ENCODE results near the gene SP110.
"Not testable (repeated sequence)": the region's sequence is repeated elsewhere in the genome, so short reads cannot be mapped to it uniquely, and the experiment has no call there.

SP110 gene

DNA sequence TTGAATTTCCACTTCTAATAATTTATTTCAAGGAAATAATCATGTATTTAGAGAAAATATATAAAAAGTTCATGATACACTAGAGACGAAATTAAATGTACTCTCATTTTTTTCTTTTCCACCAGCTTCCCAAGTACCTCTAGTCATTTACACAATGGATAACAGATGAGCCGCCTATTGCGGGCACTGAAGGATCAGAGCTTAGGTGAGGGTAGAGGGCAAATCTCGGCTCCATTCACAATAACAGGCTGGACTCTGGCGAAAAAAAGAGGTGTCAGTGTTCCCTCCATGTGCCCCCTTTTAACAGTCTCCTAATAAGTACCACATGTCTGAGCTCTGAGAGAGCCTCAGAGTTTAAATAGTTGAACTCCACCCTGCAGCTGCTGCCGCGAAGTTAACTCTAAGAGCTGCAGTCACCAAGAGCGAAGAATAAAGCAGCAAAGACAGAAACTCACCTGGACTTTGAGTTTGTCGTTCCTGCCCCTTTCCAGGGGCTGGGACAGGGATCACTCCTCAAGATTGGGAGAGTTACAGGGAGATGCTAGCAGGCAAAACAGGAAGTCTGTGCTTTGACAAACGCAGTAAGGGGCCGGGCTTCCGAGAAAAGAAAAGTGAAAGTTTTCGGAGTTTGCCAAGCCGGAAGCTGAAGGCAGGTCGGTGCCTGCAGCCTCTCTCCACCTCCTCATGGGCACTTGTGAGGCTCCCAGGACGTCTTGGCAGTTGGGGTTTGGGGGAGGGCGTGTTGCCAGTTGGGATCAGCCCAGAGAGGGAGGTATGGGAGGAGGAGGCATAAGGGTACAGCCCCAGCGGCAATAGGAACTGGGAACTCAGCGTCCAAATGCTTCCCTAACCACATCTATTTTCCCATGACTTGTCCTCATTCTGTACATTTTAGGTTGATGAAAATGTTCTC, at the start of gene SP110:
Gene SP110 (minus strand): TSS at position 566 of the 913 bp plus-strand sequence. CDS start 3,057 bp downstream, outside the sequence.
- peak; percentile 59 to 60 for DNase-seq (ENCODE audit: low read depth in 2 of 2)

- no peak for DNase-seq (ENCODE audit: low read depth in 2 of 2)
Observed at GRCh38 chr2:230268606-230269243, 48.9 kb upstream of the SP110 start.

GRCh38 chr2:230267556-230267955, 47.8 kb upstream of the SP110 start:
- DNase-seq (ENCODE audit: low read depth in 2 of 2): no peak

DNA sequence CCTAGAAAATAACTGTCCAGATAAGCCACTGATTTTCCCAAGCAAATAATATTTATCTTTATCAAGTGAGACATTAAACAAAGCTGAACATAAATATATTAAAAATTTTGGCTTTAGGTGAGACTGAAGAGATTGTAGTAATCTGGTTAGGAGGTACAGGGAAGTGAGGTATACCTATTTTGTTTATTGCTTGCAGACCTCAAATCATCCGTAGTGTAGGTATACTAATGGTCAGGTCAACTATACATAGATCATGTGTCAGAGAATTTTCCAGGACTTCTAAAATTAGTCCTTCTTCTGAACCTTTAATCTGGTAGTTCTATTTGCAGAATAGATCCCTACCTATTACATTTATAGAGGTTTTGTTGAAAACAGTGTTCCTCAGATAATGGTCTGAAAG, 47.3 kb upstream of the SP110 start:
- no peak for DNase-seq (ENCODE audit: low read depth in 2 of 2)

DNA sequence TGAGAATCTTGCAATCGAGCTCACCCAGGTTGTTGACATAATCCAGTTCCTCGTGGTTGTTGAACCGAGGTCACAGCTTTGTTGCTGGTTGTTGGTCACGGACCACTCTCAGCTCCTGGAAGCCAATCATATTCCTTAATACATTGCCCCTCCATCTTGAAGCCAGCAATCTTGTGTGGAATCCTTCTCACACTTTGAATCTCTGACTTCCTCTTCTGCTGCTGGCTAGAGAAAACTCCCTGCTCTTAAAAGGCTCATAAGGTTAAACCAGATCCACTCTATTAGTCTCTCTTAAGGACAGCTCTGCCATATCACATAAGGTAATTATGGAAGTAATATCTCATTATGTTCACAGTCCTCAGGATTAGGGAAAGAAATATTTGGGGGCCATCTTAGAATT, 46.9 kb upstream of the SP110 start:
- no peak for DNase-seq (ENCODE audit: low read depth in 2 of 2)

DNA sequence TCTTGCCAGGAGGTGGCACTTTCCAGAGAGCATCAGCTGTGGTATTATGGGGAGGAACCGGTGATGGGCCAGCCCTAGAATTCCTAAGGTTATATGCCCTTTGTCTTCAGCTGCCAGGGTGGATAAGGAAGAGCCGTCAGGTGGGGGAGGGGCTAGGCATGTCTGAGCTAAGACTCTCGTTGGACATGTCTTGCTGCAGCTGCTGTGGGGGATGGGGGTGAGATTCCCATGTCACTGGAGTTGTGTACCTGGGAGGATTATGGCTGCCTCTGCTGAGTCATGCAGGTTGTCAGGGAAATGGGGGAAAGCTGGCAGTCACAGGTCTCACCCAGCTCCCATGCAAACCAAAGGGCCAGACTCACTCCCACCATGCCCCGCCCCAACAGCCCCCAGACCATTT, 45.2 kb upstream of the SP110 start:
- DNase-seq (ENCODE audit: low read depth in 2 of 2): not testable (repeated sequence)

DNA sequence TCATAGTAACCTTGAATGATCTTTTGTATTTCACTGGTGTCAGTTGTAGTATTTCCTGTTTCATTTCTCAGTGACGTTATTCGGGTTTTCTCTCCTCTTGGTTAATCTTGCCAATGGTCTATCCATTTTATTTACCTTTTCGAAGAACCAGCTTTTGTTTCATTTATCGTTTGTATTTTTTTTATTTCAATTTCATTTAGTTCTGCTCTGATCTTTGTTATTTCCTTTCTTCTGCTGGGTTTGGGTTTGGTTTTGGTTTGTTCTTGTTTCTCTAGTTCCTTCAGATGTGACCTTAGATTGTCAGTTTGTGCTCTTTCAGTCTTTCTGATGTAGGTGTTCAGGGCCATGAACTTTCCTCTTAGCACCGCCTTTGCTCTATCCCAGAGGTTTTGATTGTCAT, 42.5 kb upstream of the SP110 start:
- no peak for DNase-seq (ENCODE audit: low read depth in 2 of 2)

DNA sequence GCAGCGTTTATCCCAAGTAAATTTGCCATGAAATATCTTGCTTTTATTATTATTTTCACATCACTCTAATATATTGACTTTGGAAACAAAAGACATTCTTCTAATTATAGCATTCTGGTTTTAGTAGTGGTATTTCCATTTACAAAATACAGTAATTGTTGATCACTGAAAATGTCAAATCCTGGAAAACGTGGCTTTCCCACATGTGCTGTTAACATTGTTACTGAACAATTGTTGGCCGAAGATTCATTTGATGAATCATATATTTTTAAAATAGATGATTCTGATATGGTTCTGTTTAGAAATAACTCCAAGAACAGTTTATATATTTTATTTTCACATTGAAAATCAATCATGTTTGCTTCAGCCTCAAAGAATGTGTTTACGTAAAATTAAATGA, 38.7 kb upstream of the SP110 start:
- DNase-seq (ENCODE audit: low read depth in 2 of 2): no peak

GRCh38 chr2:230256733-230257332, 37.0 kb upstream of the SP110 start:
- no peak for DNase-seq (ENCODE audit: low read depth in 2 of 2)

DNA sequence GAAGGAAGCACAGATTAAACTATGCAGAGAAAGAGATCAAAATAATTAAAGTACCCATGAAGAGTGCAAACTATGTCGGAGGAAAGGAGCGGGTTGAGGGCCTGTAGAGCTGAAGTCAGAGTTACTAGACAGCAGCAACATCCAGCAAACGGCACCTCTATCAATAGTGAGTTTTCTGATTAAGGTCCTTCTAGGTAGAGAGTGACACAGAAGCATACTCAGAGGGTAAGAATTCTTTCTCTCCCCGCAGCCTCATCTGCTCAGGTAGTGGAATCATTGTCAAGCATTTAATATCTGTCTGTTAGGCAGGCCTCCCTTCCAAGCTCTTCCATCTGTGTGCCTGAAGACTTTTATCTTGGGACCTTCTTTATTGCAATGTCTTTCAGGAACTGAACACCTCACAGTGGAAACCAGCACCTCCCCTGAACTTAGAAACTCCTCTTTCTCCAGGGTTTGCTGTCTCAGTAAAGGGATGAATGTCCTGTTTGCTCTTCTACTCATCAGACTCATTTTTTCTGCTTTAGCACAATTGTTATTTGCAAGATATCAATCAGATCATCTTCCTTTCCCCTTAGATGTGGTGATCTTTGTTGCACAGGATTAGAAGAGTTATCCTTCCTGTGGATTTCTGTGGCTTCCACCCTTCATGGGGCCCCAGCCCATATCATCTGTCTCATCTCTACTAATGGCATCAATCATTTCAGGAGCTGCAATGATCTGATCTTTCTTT, 34.5 kb upstream of the SP110 start:
- no peak for DNase-seq (ENCODE audit: low read depth in 2 of 2)

- DNase-seq (ENCODE audit: low read depth in 2 of 2): no peak
Observed at GRCh38 chr2:230250231-230250630, 30.4 kb upstream of the SP110 start.

GRCh38 chr2:230246206-230246605, 26.4 kb upstream of the SP110 start:
- DNase-seq (ENCODE audit: low read depth in 2 of 2): no peak

GRCh38 chr2:230244211-230244610, 24.4 kb upstream of the SP110 start:
- no peak for DNase-seq (ENCODE audit: low read depth in 2 of 2)

DNA sequence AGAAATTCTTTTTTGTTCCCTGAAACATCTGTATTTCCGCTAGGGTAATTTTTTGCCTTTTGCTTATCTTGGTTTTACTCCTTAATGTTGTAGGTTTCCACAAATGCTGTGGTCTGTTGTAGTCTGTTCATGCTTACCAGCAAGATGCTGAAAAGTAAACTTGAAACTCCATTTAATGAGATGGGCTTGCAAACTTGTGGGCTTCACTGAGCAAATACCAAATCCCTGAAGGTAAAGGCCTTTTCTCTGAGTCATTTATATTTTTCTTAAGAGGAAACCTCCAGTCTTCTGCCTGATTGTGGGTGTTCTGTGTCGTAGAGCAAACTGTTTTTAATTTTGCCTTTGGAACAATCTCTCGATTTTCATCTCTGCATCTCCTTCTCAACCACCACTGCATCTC, 15.1 kb upstream of the SP110 start:
- no peak for DNase-seq (ENCODE audit: low read depth in 2 of 2)

- no peak for DNase-seq (ENCODE audit: low read depth in 2 of 2)
Observed at GRCh38 chr2:230234122-230234722, 14.4 kb upstream of the SP110 start.

- no peak for DNase-seq (ENCODE audit: low read depth in 2 of 2)
Observed at GRCh38 chr2:230231251-230231650, 11.5 kb upstream of the SP110 start.

DNA sequence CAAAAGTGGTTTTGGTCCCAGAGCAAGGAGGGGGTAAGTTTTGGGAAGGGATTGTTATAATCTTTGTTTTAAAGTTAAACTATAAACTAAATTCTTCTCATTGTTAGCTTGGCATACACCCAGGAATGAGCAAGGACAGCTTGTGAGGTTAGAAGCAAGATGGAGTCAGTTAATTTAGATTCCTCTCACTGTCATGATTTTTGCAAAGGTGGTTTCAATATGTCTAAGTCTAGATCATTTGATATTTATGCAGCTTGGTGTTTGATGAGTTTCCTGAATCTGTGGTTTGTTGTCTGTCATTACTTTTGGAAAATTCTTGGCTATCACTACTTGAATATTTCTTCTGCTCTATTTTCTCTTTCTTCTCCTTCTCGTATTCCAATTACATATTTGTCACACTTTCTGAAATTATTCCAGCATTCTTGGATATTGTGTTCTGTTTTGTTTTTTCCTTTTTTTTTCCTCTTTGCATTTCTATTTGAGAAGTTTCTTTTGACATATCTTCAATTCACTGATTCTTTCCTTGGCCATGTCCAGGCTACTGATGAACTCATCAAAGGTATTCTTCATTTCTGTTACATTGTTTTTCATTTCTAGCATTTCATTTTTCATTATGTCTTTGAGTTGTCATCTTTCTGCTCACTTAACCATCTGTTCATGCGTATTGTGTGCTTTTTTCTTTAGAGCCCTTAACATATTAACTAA, 10.9 kb upstream of the SP110 start:
- no peak for DNase-seq (ENCODE audit: low read depth in 2 of 2)

DNA sequence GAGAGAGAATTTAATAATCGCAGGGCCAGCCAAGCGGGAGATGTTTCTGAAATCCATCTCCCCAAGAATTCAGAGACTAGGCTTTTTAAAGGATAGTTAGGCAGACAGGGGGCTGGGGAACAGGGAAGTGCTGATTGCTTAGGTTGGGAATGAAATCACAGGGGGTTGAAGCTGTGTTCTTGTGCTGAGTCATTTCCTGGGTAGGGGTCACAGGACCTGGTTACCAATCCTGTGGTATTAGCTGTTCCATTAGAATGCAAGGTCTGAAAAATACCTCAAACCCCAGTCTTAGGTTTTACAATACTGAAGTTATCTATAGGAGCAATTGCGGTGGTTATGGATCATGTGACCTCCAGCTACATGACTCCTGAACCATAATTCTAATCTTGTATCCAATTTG, 10.3 kb upstream of the SP110 start:
- DNase-seq (ENCODE audit: low read depth in 2 of 2): no peak

DNA sequence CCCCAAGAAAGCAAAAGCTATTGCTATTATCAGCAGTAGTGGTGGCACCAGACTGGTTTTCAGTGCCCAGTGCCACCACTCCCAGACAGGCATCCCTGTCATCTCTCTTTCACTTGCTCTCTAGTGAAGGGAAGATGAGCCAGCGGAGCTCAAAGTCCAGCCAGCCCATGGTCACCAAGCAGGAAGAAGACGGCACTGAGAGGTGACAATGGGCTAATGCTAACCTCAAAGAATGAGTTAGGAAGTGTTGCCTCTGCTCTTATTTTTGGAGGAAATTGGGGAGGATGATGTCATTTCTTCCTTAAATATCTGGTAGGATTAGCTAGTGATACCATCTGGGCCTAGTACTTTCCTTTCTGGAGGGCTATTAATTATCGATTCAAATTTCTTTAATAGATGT, 7.4 kb upstream of the SP110 start:
- DNase-seq (ENCODE audit: low read depth in 2 of 2): no peak

GRCh38 chr2:230226051-230226551, 6.3 kb upstream of the SP110 start:
- DNase-seq (ENCODE audit: low read depth in 2 of 2): no peak

- peak; percentile 50 to 61 for DNase-seq (ENCODE audit: low read depth in 2 of 2)
Observed at GRCh38 chr2:230225486-230225885, 5.7 kb upstream of the SP110 start, which contains the start of gene SP140. Gene SP140, plus strand, starts transcription at chr2:230225736. Its CDS starts 109 bp downstream, at chr2:230225845.
